ENCODE data around the gene TSTD2.

Gene TSTD2

GRCh38 chr9:97561501-97561900 lies 71.7 kb downstream of the TSTD2 start:
- no peak for DNase-seq

GRCh38 chr9:97560851-97561250 lies 72.3 kb downstream of the TSTD2 start:
- DNase-seq = no peak

- DNase-seq = no peak
These were observed 73.0 kb downstream of the TSTD2 start for GRCh38 chr9:97560154-97560553.

- DNase-seq = no peak
These were observed 74.1 kb downstream of the TSTD2 start for GRCh38 chr9:97559111-97559514.

GRCh38 chr9:97558701-97559101 lies 74.5 kb downstream of the TSTD2 start:
- DNase-seq = no peak

GRCh38 chr9:97557606-97558095 lies 75.5 kb downstream of the TSTD2 start:
- DNase-seq = peak in 11 of 14 donors; percentile 15 to 87 (median 49)

- peak in 3 of 14 donors; percentile 33 to 59 (median 54) for DNase-seq
These were observed 76.2 kb downstream of the TSTD2 start for GRCh38 chr9:97556721-97557605.

GRCh38 chr9:97556036-97556720 lies 77.0 kb downstream of the TSTD2 start:
- DNase-seq = peak in 1 of 14 donors; percentile 47

GRCh38 chr9:97555164-97555563 lies 78.0 kb downstream of the TSTD2 start:
- no peak for DNase-seq

- no peak for DNase-seq
These were observed 78.5 kb downstream of the TSTD2 start for GRCh38 chr9:97554566-97555075.

- no peak for DNase-seq
These were observed 79.3 kb downstream of the TSTD2 start for GRCh38 chr9:97553841-97554240.

GRCh38 chr9:97553141-97553540 lies 80.0 kb downstream of the TSTD2 start:
- no peak for DNase-seq

GRCh38 chr9:97551308-97551707 lies 81.9 kb downstream of the TSTD2 start:
- DNase-seq = no peak

- DNase-seq = no peak
These were observed 82.8 kb downstream of the TSTD2 start for GRCh38 chr9:97550386-97550785.
